HL-60 (cell line): Measurements from ENCODE around the gene NR5A1.

Experiments used
- DNase-seq, 2 experiments: peaks; one replicate each; pipeline ENCODE4 v3.0.0-alpha.2; 2010 to 2020; ENCODE audit warnings: low read depth in 1 of 2, low spot score in 1 of 2
- H3K27ac ChIP-seq: fragments of 250-450 bp; sonication (Bioruptor Pico); replicated peaks from 2 replicates; pipeline ENCODE4 v1.5.1; 2020; ENCODE audit warnings: mild to moderate bottlenecking, moderate library complexity
- H3K27me3 ChIP-seq: fragments of 250-450 bp; sonication (Bioruptor Pico); 2 replicates; pipeline ENCODE4 v1.5.1; 2021; ENCODE audit warnings: mild to moderate bottlenecking, moderate library complexity; ENCODE audit not compliant: insufficient read depth, poor library complexity, severe bottlenecking
- H3K4me3 ChIP-seq: replicated peaks from 2 replicates; pipeline ENCODE4 v1.5.1; 2011; ENCODE audit warnings: mild to moderate bottlenecking, control low read depth, low read length; ENCODE audit not compliant: insufficient read depth
- CTCF ChIP-seq: IDR thresholded peaks from one replicate; pipeline ENCODE4 v1.5.1; 2011; ENCODE audit warnings: low read length, control low read depth, inconsistent platforms; ENCODE audit not compliant: insufficient read depth
- GABPA ChIP-seq: IDR thresholded peaks from 2 replicates; pipeline ENCODE4 v1.6.1; 2012; ENCODE audit warnings: low read depth
- POLR2AphosphoS5 ChIP-seq: IDR thresholded peaks from 2 replicates; pipeline ENCODE4 v1.6.1; 2012; ENCODE audit warnings: low read depth
- SPI1 ChIP-seq: IDR thresholded peaks from 2 replicates; pipeline ENCODE4 v1.6.1; 2012; ENCODE audit warnings: low read depth, mild to moderate bottlenecking, borderline replicate concordance
- TF ChIP-seq, protein P1 (sequence below): IDR thresholded peaks from 2 replicates; pipeline ENCODE4 v1.6.1; 2012; ENCODE audit warnings: low read depth; ENCODE audit not compliant: insufficient replicate concordance

The NR5A1 gene

GRCh38 chr9:124490004-124490403, 17.2 kb downstream of the NR5A1 start:
- no peak for TF ChIP-seq CTCF
- TF ChIP-seq, protein P1, sequence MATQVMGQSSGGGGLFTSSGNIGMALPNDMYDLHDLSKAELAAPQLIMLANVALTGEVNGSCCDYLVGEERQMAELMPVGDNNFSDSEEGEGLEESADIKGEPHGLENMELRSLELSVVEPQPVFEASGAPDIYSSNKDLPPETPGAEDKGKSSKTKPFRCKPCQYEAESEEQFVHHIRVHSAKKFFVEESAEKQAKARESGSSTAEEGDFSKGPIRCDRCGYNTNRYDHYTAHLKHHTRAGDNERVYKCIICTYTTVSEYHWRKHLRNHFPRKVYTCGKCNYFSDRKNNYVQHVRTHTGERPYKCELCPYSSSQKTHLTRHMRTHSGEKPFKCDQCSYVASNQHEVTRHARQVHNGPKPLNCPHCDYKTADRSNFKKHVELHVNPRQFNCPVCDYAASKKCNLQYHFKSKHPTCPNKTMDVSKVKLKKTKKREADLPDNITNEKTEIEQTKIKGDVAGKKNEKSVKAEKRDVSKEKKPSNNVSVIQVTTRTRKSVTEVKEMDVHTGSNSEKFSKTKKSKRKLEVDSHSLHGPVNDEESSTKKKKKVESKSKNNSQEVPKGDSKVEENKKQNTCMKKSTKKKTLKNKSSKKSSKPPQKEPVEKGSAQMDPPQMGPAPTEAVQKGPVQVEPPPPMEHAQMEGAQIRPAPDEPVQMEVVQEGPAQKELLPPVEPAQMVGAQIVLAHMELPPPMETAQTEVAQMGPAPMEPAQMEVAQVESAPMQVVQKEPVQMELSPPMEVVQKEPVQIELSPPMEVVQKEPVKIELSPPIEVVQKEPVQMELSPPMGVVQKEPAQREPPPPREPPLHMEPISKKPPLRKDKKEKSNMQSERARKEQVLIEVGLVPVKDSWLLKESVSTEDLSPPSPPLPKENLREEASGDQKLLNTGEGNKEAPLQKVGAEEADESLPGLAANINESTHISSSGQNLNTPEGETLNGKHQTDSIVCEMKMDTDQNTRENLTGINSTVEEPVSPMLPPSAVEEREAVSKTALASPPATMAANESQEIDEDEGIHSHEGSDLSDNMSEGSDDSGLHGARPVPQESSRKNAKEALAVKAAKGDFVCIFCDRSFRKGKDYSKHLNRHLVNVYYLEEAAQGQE: no peak
- TF ChIP-seq POLR2AphosphoS5: no peak
- no peak for TF ChIP-seq SPI1
- no peak for TF ChIP-seq GABPA
- Histone ChIP-seq H3K4me3 (no peak overlapping the region), H3K27ac (no peak overlapping the region), H3K27me3 (no peaks in the 10 kb centered on the region)
- DNase-seq: no peak

- no peaks in the 10 kb centered on the region for H3K27me3 ChIP-seq
- TF ChIP-seq POLR2AphosphoS5: no peak
- no peak for TF ChIP-seq SPI1
- TF ChIP-seq, protein P1: no peak
- no peak for TF ChIP-seq CTCF
- no peak for TF ChIP-seq GABPA
- no peak for DNase-seq
- no peak overlapping the region for H3K4me3 ChIP-seq
- no peak overlapping the region for H3K27ac ChIP-seq
Measured at GRCh38 chr9:124489222-124489621, 18.0 kb downstream of the NR5A1 start.

- H3K4me3 ChIP-seq: no peak overlapping the region
- H3K27me3 ChIP-seq: no peaks in the 10 kb centered on the region
- H3K27ac ChIP-seq: no peak overlapping the region
- DNase-seq: no peak
- TF ChIP-seq POLR2AphosphoS5 (no peak), CTCF (no peak), GABPA (no peak), SPI1 (no peak)
- TF ChIP-seq, protein P1: no peak
Measured at GRCh38 chr9:124488641-124489210, 18.5 kb downstream of the NR5A1 start.
